ENCODE data around the gene DMD.
"Not testable (repeated sequence)": the region's sequence is repeated elsewhere in the genome, so short reads cannot be mapped to it uniquely, and the experiment has no call there.

DMD gene

GRCh38 chrX:31377821-31378220 lies 1833.5 kb downstream of the DMD start:
- H3K4me2 ChIP-seq (ENCODE audit: low read length); H3K4me3 ChIP-seq (ENCODE audit: low read depth, low read length); H4K8ac ChIP-seq (ENCODE audit: low read depth, low read length); H2AK5ac ChIP-seq (ENCODE audit: low read length); H3K27me3 ChIP-seq (ENCODE audit: insufficient read depth, low read length); H2AFZ ChIP-seq (ENCODE audit: insufficient read depth, low read length, poor library complexity); H2BK5ac ChIP-seq (ENCODE audit: low read depth, low read length, poor library complexity); H2BK12ac ChIP-seq (ENCODE audit: low read length); H3K23ac ChIP-seq (ENCODE audit: low read length); H4K91ac ChIP-seq (ENCODE audit: low read depth, low read length); H3K14ac ChIP-seq (ENCODE audit: low read length); H3K79me1 ChIP-seq (ENCODE audit: low read length); H3K27ac ChIP-seq (ENCODE audit: low read depth, low read length); H3K9ac ChIP-seq (ENCODE audit: low read length); H2BK120ac ChIP-seq (ENCODE audit: insufficient read depth, low read length, poor library complexity); H3K4ac ChIP-seq (ENCODE audit: low read depth, low read length); H3K18ac ChIP-seq (ENCODE audit: low read length); DNase-seq; H4K12ac ChIP-seq (ENCODE audit: low read depth, low read length); H3K36me3 ChIP-seq (ENCODE audit: control insufficient read depth in 1 of 2, insufficient read depth in 2 of 2, low read length in 2 of 2); H3K79me2 ChIP-seq (ENCODE audit: control insufficient read depth, insufficient read depth, low read length, poor library complexity); H3K4me1 ChIP-seq (ENCODE audit: control insufficient read depth in 1 of 2, insufficient read depth in 2 of 2, low read length in 2 of 2); H3K9me3 ChIP-seq (ENCODE audit: insufficient read depth, low read depth, low read length): not testable (repeated sequence)
- WGBS (ENCODE audit: extremely low coverage, insufficient coverage, insufficient read length), result no CpG with 5 or more reads among the region's 8 CpGs

DNA sequence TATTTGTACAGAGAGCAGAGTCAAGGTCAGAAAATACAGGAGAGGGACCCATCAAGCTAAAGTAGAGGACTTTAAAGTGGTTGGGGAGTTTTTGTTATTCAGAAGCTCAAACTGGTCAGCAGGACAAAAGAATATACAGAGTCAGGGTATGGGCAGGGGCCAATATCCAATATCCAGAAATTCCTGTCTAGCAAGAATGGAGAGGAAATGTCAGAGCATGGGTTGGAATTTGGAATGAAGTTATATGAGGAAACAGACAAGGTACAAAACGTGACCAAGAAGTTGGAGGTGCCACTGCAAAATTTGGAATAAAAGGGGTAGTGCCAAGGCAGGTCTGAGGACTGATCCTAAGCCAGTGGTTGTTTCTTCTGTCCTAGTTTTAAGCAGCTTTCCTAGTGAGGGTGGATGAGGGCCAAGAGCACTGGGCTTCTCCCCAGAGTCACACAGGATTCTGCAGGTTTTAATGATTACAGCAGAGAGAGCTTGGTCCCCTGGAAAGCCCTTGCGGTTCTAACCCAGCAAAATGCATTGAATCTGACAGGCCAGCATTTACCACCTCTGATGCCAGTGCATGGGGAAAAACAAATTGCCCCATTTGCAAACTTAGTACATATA lies 1834.8 kb downstream of the DMD start:
- H2BK12ac ChIP-seq (ENCODE audit: low read length), result no peak overlapping the region
- peak overlapping the region; percentile 27 for H3K4me2 ChIP-seq (ENCODE audit: low read length)
- H3K18ac ChIP-seq (ENCODE audit: low read length), result no peak overlapping the region
- H3K36me3 ChIP-seq (ENCODE audit: control insufficient read depth in 1 of 2, insufficient read depth in 2 of 2, low read length in 2 of 2), result no peaks in the 10 kb centered on the region
- peaks cover 0 to 3% of the 10 kb centered on the region in 2 experiments for H3K4me1 ChIP-seq (ENCODE audit: control insufficient read depth in 1 of 2, insufficient read depth in 2 of 2, low read length in 2 of 2)
- peak in 1 of 2 donors; percentile 5 for DNase-seq
- no CpG with 5 or more reads among the region's 2 CpGs for WGBS (ENCODE audit: extremely low coverage, insufficient coverage, insufficient read length)
- no peak overlapping the region for H3K4ac ChIP-seq (ENCODE audit: low read depth, low read length)
- H3K9me3 ChIP-seq (ENCODE audit: insufficient read depth, low read depth, low read length), result no peaks in the 10 kb centered on the region
- H3K23ac ChIP-seq (ENCODE audit: low read length), result no peak overlapping the region
- no peak overlapping the region for H3K4me3 ChIP-seq (ENCODE audit: low read depth, low read length)
- no peaks in the 10 kb centered on the region for H3K79me1 ChIP-seq (ENCODE audit: low read length)
- H3K9ac ChIP-seq (ENCODE audit: low read length), result no peak overlapping the region
- H3K27ac ChIP-seq (ENCODE audit: low read depth, low read length), result no peak overlapping the region
- no peak overlapping the region for H2BK120ac ChIP-seq (ENCODE audit: insufficient read depth, low read length, poor library complexity)
- no peak overlapping the region for H4K91ac ChIP-seq (ENCODE audit: low read depth, low read length)
- no peak overlapping the region for H4K12ac ChIP-seq (ENCODE audit: low read depth, low read length)
- no peak overlapping the region for H2AK5ac ChIP-seq (ENCODE audit: low read length)
- no peak overlapping the region for H2AFZ ChIP-seq (ENCODE audit: insufficient read depth, low read length, poor library complexity)
- H3K27me3 ChIP-seq (ENCODE audit: insufficient read depth, low read length), result no peaks in the 10 kb centered on the region
- no peak overlapping the region for H2BK5ac ChIP-seq (ENCODE audit: low read depth, low read length, poor library complexity)
- no peaks in the 10 kb centered on the region for H3K79me2 ChIP-seq (ENCODE audit: control insufficient read depth, insufficient read depth, low read length, poor library complexity)
- no peak overlapping the region for H3K14ac ChIP-seq (ENCODE audit: low read length)
- H4K8ac ChIP-seq (ENCODE audit: low read depth, low read length), result no peak overlapping the region

GRCh38 chrX:31374786-31375185 lies 1836.6 kb downstream of the DMD start:
- H3K27me3 ChIP-seq (ENCODE audit: insufficient read depth, low read length), result no peaks in the 10 kb centered on the region
- no peak overlapping the region for H2BK120ac ChIP-seq (ENCODE audit: insufficient read depth, low read length, poor library complexity)
- H2AK5ac ChIP-seq (ENCODE audit: low read length), result no peak overlapping the region
- no peak overlapping the region for H2AFZ ChIP-seq (ENCODE audit: insufficient read depth, low read length, poor library complexity)
- no peaks in the 10 kb centered on the region for H3K79me1 ChIP-seq (ENCODE audit: low read length)
- no peaks in the 10 kb centered on the region for H3K9me3 ChIP-seq (ENCODE audit: insufficient read depth, low read depth, low read length)
- peaks cover 0 to 3% of the 10 kb centered on the region in 2 experiments for H3K4me1 ChIP-seq (ENCODE audit: control insufficient read depth in 1 of 2, insufficient read depth in 2 of 2, low read length in 2 of 2)
- H3K23ac ChIP-seq (ENCODE audit: low read length), result no peak overlapping the region
- H3K4ac ChIP-seq (ENCODE audit: low read depth, low read length), result no peak overlapping the region
- H3K14ac ChIP-seq (ENCODE audit: low read length), result no peak overlapping the region
- H2BK5ac ChIP-seq (ENCODE audit: low read depth, low read length, poor library complexity), result no peak overlapping the region
- no peak overlapping the region for H4K8ac ChIP-seq (ENCODE audit: low read depth, low read length)
- no peak overlapping the region for H3K4me2 ChIP-seq (ENCODE audit: low read length)
- H3K4me3 ChIP-seq (ENCODE audit: low read depth, low read length), result no peak overlapping the region
- WGBS (ENCODE audit: extremely low coverage, insufficient coverage, insufficient read length), result no CpG with 5 or more reads among the region's 4 CpGs
- no peaks in the 10 kb centered on the region for H3K79me2 ChIP-seq (ENCODE audit: control insufficient read depth, insufficient read depth, low read length, poor library complexity)
- no peak overlapping the region for H3K18ac ChIP-seq (ENCODE audit: low read length)
- no peak overlapping the region for H2BK12ac ChIP-seq (ENCODE audit: low read length)
- DNase-seq, result no peak
- H3K9ac ChIP-seq (ENCODE audit: low read length), result no peak overlapping the region
- no peak overlapping the region for H4K91ac ChIP-seq (ENCODE audit: low read depth, low read length)
- H4K12ac ChIP-seq (ENCODE audit: low read depth, low read length), result no peak overlapping the region
- H3K27ac ChIP-seq (ENCODE audit: low read depth, low read length), result no peak overlapping the region
- H3K36me3 ChIP-seq (ENCODE audit: control insufficient read depth in 1 of 2, insufficient read depth in 2 of 2, low read length in 2 of 2), result no peaks in the 10 kb centered on the region

DNA sequence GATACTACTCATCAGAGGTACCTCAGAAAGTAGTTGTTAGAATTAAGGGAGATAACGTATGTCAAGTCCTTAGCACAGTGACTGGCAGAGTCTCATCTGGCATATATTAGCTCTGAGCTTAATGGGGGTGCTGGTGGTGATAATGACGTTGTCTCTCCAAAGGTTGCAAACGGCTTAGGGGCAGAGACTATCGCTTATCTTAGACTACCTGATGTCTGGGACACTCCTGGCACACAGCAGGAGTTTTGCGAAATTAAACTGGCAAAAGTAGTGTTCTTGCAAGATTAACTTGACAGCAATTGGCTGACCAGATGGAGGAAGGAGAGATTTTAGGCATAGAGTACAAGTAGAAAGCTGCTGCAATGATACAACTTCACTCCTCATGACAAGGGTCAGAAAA lies 1839.4 kb downstream of the DMD start:
- Histone ChIP-seq H3K9ac (ENCODE audit: low read length) (no peak overlapping the region), H2BK120ac (ENCODE audit: insufficient read depth, low read length, poor library complexity) (no peak overlapping the region), H3K36me3 (ENCODE audit: control insufficient read depth in 1 of 2, insufficient read depth in 2 of 2, low read length in 2 of 2) (no peaks in the 10 kb centered on the region), H3K79me2 (ENCODE audit: control insufficient read depth, insufficient read depth, low read length, poor library complexity) (no peaks in the 10 kb centered on the region), H3K27me3 (ENCODE audit: insufficient read depth, low read length) (no peaks in the 10 kb centered on the region), H3K4me3 (ENCODE audit: low read depth, low read length) (no peak overlapping the region), H2AFZ (ENCODE audit: insufficient read depth, low read length, poor library complexity) (no peak overlapping the region), H3K79me1 (ENCODE audit: low read length) (no peaks in the 10 kb centered on the region), H3K23ac (ENCODE audit: low read length) (no peak overlapping the region), H3K18ac (ENCODE audit: low read length) (no peak overlapping the region), H2AK5ac (ENCODE audit: low read length) (no peak overlapping the region), H2BK12ac (ENCODE audit: low read length) (no peak overlapping the region), H3K27ac (ENCODE audit: low read depth, low read length) (no peak overlapping the region), H3K14ac (ENCODE audit: low read length) (no peak overlapping the region), H4K91ac (ENCODE audit: low read depth, low read length) (no peak overlapping the region), H4K8ac (ENCODE audit: low read depth, low read length) (no peak overlapping the region), H3K4ac (ENCODE audit: low read depth, low read length) (no peak overlapping the region), H3K9me3 (ENCODE audit: insufficient read depth, low read depth, low read length) (no peaks in the 10 kb centered on the region), H4K12ac (ENCODE audit: low read depth, low read length) (no peak overlapping the region), H3K4me2 (ENCODE audit: low read length) (no peak overlapping the region), H3K4me1 (ENCODE audit: control insufficient read depth in 1 of 2, insufficient read depth in 2 of 2, low read length in 2 of 2) (peaks cover 0 to 3% of the 10 kb centered on the region in 2 experiments), H2BK5ac (ENCODE audit: low read depth, low read length, poor library complexity) (no peak overlapping the region)
- DNase-seq, result no peak
- WGBS (ENCODE audit: extremely low coverage, insufficient coverage, insufficient read length), result no CpG with 5 or more reads among the region's 5 CpGs

Data from trophoblast cell (in vitro differentiated cells and primary cell).